Suprapubic skin (tissue), 4 donors: Measurements from ENCODE around the gene PRKCSH. TPM values are rescaled to one million over a fixed set of nuclear protein-coding genes. Genes with fewer than 3 reads are reported as not detected.
"Not testable (repeated sequence)": the region's sequence is repeated elsewhere in the genome, so short reads cannot be mapped to it uniquely, and the experiment has no call there.

Experiments used
- DNase-seq, 2 donors: peaks; one replicate each; pipeline ENCODE4 v3.0.0-alpha.2; 2019; ENCODE audit warnings: low spot score in 2 of 2
- H3K27ac ChIP-seq: fragments of 200-600 bp; sonication (generic); one replicate; pipeline ENCODE4 v1.5.1; 2019
- H3K27me3 ChIP-seq: fragments of 200-600 bp; sonication (generic); one replicate; pipeline ENCODE4 v1.5.1; 2019
- H3K36me3 ChIP-seq: fragments of 200-600 bp; sonication (generic); one replicate; pipeline ENCODE4 v1.5.1; 2019
- H3K4me1 ChIP-seq: fragments of 200-600 bp; sonication (generic); one replicate; pipeline ENCODE4 v1.5.1; 2019
- H3K4me3 ChIP-seq: fragments of 200-600 bp; sonication (generic); one replicate; pipeline ENCODE4 v1.5.1; 2019; ENCODE audit warnings: mild to moderate bottlenecking
- H3K9me3 ChIP-seq: fragments of 200-600 bp; sonication (generic); one replicate; pipeline ENCODE4 v1.5.1; 2019
- EP300 ChIP-seq: sonication (generic); formaldehyde crosslinking; IDR thresholded peaks from one replicate; pipeline ENCODE4 v1.6.1; 2017; ENCODE audit warnings: antibody characterized with exemption
- POLR2A ChIP-seq, 2 donors: fragments of 450-650 bp; IDR thresholded peaks; one replicate each; pipeline ENCODE4 v1.6.1; 2017; ENCODE audit warnings: antibody characterized with exemption in 2 of 2, mild to moderate bottlenecking in 2 of 2, moderate library complexity in 2 of 2
- POLR2AphosphoS5 ChIP-seq, 3 donors: sonication (generic); formaldehyde crosslinking; IDR thresholded peaks; one replicate each; pipeline ENCODE4 v1.6.1; 2017; ENCODE audit warnings: antibody characterized with exemption in 3 of 3
- WGBS: methylation state at CpG from one replicate; pipeline ENCODE4 v1.1.5; 2018; 5-methylcytosine and 5-hydroxymethylcytosine counted together
- total RNA-seq, 4 donors: library from RNA; depleted of rRNA; stranded (reverse); fragments of >200 nt; gene quantifications; one replicate each; pipeline ENCODE4 v1.1.0, GENCODE V29; 2016
- TF ChIP-seq, protein P1 (sequence below), 2 donors: fragments of 200-600 bp in 1 of 2; fragments of 450-650 bp in 1 of 2; sonication (generic) in 1 of 2; IDR thresholded peaks; one replicate each; pipeline ENCODE4 v1.5.1; 2016 to 2019; ENCODE audit warnings: antibody characterized with exemption in 2 of 2, mild to moderate bottlenecking in 1 of 2, moderate library complexity in 1 of 2

PRKCSH gene
- total RNA-seq, 4 donors from 2014 or later, result 119 to 164 (median 124) TPM

DNA sequence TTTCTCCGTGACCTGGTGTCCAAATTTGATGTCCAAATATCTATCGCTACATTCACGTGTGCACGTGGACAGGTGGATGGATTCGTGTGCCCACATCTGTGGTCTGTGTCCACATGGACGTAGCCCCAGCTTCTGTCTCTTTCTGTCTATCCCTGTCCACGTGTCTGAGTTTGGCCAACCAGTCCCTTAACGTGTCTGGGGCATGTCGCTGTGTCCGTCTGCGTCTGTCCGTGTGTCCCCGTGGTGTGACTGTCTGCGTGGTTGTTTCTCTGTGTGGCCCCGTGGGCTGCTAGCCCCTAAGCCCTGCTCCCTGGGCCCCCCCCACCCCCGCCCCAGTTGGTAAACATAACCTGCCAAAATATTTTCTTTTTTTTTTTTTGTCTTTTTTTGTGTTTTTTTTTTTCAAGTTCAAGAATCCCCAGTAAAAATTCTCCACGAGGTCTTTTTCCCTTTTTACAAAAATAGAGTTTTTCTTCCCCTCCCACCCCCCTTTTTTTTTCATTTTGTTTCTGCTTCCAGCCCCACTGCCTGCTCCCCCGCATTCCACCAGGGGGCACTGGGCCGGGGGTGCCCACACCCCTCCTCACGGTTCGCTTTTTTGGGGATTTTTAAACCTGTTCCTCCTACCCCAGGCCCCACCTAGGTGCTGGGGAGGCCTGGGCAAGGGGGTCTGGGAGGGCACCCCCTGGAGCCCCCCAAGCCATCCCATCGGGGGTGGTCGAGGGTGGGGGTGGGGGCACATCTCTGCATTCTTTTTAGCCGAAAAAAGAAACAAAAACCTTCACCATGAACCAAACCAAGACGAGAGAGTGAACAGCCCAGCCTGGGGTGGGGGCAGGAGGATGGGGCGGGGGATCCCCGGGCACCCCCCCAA lies 18.3 kb downstream of the PRKCSH start:
- no peak overlapping the region for H3K27ac ChIP-seq
- no peaks in the 10 kb centered on the region for H3K4me1 ChIP-seq
- H3K9me3 ChIP-seq, result no peaks in the 10 kb centered on the region
- no peak for DNase-seq
- no peak for TF ChIP-seq EP300
- TF ChIP-seq, protein P1, sequence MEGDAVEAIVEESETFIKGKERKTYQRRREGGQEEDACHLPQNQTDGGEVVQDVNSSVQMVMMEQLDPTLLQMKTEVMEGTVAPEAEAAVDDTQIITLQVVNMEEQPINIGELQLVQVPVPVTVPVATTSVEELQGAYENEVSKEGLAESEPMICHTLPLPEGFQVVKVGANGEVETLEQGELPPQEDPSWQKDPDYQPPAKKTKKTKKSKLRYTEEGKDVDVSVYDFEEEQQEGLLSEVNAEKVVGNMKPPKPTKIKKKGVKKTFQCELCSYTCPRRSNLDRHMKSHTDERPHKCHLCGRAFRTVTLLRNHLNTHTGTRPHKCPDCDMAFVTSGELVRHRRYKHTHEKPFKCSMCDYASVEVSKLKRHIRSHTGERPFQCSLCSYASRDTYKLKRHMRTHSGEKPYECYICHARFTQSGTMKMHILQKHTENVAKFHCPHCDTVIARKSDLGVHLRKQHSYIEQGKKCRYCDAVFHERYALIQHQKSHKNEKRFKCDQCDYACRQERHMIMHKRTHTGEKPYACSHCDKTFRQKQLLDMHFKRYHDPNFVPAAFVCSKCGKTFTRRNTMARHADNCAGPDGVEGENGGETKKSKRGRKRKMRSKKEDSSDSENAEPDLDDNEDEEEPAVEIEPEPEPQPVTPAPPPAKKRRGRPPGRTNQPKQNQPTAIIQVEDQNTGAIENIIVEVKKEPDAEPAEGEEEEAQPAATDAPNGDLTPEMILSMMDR (IDR thresholded peaks at IDR 0.05), result peak in 1 of 2 donors; percentile 18
- H3K27me3 ChIP-seq, result peaks cover 9% of the 10 kb centered on the region
- peaks cover 24% of the 10 kb centered on the region for H3K36me3 ChIP-seq
- H3K4me3 ChIP-seq, result no peak overlapping the region
- WGBS, result 55% methylated on average over 27 of the region's 27 CpGs

DNA sequence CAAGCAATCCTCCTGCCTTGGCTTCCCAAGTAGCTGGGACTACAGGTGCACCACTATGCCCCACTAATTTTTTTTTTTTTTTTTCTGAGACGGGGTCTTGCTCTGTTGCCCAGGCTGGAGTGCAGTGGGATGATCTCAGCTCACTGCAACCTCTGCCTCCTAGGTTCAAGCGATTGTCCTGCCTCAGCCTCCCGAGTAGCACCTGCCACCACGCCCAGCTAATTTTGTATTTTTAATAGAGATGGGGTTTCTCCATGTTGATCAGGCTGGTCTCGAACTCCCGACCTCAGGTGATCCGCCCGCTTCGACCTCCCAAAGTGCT lies 19.8 kb downstream of the PRKCSH start:
- peaks cover 17% of the 10 kb centered on the region for H3K27me3 ChIP-seq
- not testable (repeated sequence) for H3K4me3 ChIP-seq, H3K36me3 ChIP-seq, H3K4me1 ChIP-seq, DNase-seq, H3K9me3 ChIP-seq, H3K27ac ChIP-seq
- 83% methylated on average over 9 of the region's 9 CpGs for WGBS

DNA sequence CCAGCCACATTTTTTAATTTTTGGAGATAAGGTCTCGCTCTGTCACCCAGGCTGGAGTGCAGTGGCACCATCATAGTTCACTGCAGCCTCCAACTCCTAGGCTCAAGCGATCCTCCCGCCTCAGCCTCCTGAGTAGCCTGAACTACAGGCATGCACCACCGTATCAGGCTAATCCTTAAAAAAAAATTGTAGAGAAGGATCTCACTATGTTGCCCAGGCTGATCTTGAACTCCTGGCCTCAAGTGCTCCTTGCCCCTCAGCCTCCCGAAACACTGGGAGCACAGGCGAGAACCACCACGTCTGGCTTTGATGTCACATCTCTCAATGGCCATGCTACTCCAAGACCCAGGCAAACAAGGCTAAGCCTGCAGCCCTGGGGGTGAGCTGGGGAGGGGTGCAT lies 21.2 kb downstream of the PRKCSH start:
- H3K9me3 ChIP-seq, result no peaks in the 10 kb centered on the region
- H3K27ac ChIP-seq, result no peak overlapping the region
- TF ChIP-seq POLR2AphosphoS5 (IDR thresholded peaks at IDR 0.05), result no peak
- TF ChIP-seq POLR2A (IDR thresholded peaks at IDR 0.05), result no peak
- TF ChIP-seq, protein P1 (IDR thresholded peaks at IDR 0.05), result no peak
- no peak for TF ChIP-seq EP300
- no peaks in the 10 kb centered on the region for H3K4me1 ChIP-seq
- peaks cover 18% of the 10 kb centered on the region for H3K27me3 ChIP-seq
- 90% methylated on average over 7 of the region's 7 CpGs for WGBS
- no peak overlapping the region for H3K4me3 ChIP-seq
- no peaks in the 10 kb centered on the region for H3K36me3 ChIP-seq
- DNase-seq, result no peak

DNA sequence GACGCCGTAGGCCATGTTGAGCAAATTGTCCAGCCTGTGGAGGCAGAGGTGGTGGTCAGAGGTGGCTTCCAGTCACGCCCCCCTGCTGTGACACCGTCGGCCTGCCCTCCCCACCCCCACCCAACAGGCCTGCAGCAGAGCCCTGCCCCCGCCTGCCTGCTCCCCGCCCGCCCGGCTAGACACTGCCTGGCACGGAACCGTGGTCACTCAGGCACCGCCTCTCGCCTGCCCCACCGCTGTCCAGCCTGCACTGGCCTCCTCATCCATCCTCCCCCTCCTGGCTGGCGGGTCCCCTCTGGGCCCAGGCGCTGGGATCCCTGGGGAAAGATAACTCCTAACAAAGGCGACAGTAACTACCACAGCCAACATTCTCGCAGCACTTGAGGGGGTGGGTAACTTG lies 21.7 kb downstream of the PRKCSH start:
- no peaks in the 10 kb centered on the region for H3K9me3 ChIP-seq
- H3K4me1 ChIP-seq, result no peaks in the 10 kb centered on the region
- H3K27me3 ChIP-seq, result peaks cover 18% of the 10 kb centered on the region
- TF ChIP-seq, protein P1 (IDR thresholded peaks at IDR 0.05), result no peak
- TF ChIP-seq POLR2A (IDR thresholded peaks at IDR 0.05), result no peak
- no peak for TF ChIP-seq EP300
- no peak for TF ChIP-seq POLR2AphosphoS5 (IDR thresholded peaks at IDR 0.05)
- no CpG with 5 or more reads among the region's 18 CpGs for WGBS
- H3K27ac ChIP-seq, result no peak overlapping the region
- no peak for DNase-seq
- no peak overlapping the region for H3K4me3 ChIP-seq
- no peaks in the 10 kb centered on the region for H3K36me3 ChIP-seq

DNA sequence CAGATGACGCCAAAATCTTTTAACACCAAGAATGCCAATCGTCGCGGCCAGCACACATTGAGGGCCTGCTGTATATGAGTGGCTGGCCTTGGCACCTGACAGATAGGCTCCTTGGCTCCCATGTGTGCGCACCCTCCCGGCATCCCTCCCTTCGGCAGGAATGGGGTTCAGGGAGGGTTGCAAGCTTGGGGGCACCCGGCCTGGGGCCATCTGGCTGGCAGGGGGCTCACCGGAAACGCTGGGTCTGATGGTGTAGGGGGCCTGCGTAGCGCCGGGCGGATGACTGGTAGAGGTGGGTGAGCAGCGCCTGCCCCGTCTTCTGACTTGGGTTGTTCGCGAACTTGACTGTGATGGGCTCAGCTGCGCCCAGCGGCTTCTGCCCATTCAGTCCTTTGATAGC lies 22.4 kb downstream of the PRKCSH start:
- no peaks in the 10 kb centered on the region for H3K9me3 ChIP-seq
- TF ChIP-seq, protein P1 (IDR thresholded peaks at IDR 0.05), result no peak
- TF ChIP-seq POLR2A (IDR thresholded peaks at IDR 0.05) (no peak), EP300 (no peak), POLR2AphosphoS5 (IDR thresholded peaks at IDR 0.05) (no peak)
- no peak for DNase-seq
- H3K27me3 ChIP-seq, result peaks cover 18% of the 10 kb centered on the region
- no peaks in the 10 kb centered on the region for H3K36me3 ChIP-seq
- WGBS, result 88% methylated on average over 6 of the region's 20 CpGs
- no peak overlapping the region for H3K27ac ChIP-seq
- no peaks in the 10 kb centered on the region for H3K4me1 ChIP-seq
- no peak overlapping the region for H3K4me3 ChIP-seq
